Measurements from ENCODE around the gene S100A12.

The S100A12 gene

DNA sequence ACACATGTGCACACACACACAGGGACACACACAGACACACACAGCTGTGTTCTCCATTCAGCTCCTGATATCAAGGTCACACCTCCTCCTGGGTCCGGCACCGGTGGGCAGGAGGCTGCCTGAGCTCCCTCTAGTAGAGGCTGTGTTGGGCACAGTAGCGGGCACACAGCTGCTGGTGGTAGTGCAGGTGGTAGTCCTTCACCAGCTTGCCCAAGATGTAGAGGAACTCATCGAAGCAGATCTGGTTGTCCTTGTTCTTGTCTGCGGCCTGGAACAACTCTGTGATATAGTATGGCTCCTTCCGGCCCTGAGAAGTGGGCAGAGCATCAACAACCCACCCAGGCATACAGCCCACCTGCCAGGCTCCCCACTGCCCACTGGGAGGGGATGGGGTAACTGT, 21.0 kb upstream of the S100A12 start:
- no peak for DNase-seq

DNA sequence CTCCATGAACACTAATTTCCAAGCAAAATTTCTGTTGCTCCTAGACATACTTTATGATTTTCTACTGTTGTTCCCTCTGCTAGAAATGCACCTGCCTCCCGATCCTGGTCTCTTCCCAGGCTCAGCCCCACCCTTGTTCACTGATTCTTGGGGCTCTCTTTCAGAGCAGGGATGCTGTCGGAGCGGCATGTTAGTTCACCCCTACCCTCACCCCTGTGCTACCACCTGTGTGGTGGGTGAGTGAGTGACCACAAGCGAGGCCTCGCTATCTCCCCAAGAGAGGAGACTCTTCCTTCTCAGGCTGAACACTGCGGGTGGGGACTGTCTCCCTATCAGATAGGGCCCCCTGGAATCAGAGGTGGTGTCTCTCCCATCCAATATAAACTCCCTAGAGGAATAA, 20.4 kb upstream of the S100A12 start:
- no peak for DNase-seq

DNA sequence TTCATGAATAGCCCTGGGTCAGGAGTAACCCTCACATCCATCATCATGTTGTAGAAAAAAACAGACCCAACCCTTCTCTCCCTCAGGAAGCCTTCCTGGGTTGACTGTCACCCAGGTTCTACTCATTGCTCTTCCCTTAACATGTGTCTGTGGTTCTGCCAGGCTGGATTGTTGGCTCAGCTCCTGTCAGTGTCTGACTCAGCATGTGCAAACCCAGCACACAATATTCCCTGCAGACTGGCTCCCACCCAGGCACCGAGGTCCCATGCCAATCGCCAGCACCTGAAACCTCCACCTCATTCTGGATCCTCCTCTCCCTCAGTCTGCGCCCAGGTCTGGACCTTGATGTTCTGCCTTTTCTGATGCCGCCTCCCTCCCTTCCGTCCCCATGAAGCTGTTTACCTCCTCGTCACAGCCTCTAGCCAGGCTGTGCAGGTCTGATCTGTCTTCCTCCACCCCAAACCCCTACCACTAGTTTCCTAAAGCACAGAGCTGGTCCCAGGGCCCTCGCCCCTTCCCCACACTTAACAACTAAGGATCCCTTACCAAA, 19.8 kb upstream of the S100A12 start:
- DNase-seq = no peak

DNA sequence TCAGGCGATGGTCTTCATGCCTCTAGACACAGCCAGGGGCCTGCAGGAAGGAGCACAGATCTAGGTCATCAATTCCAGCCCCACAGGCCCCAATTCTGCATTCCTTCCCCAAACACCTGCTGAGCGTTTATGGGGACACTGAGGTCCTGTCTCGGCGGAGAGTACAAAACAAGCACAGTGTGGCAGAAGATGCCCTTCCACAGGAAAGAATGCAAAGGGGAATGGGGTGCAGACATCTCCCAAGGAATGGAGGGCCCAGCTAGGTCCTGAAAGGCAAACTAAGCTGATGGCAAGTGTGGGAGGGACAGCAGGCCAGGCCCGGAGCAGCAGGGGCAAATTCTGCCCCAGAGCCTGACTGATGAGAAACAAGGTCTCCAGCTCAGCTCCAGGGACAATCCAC, 19.0 kb upstream of the S100A12 start:
- DNase-seq = no peak

DNA sequence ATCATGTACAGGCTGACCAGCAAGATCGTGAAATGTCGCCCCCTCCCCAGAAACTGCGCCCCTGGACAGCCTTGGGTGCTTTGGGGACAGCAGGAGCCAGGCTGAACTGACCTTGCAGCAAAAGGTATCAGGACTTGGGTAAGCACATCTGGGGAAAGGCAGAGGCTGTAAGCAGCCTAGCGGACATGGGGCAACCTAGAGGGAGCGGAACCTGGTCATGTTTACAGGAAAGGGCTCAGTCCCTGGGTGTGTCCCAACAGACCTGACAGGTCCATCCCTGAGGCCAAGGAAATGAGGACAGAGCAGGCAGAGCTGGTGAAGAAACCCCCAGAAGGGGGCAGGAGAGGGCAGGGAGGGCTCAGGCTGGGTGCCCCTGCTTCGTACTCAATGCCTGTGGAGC, 18.5 kb upstream of the S100A12 start:
- DNase-seq = no peak

DNA sequence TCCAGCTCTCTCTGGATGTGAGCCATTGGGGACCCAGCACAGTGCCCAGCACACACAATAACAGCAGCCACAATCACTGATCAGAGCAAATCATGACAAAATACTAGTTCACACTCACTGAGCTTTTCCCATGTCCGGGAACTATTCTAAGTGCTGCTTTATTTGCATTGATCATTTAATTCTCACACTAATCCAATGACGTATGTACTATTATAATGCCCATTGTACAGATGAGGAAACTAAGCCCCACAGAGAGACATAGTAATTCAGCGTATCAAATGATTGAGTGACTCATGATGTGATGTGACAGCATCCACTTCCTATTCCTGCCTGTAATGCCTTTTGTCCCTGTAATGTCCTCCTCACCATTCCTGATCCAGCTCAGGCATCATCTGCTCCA, 17.4 kb upstream of the S100A12 start:
- DNase-seq = no peak

DNA sequence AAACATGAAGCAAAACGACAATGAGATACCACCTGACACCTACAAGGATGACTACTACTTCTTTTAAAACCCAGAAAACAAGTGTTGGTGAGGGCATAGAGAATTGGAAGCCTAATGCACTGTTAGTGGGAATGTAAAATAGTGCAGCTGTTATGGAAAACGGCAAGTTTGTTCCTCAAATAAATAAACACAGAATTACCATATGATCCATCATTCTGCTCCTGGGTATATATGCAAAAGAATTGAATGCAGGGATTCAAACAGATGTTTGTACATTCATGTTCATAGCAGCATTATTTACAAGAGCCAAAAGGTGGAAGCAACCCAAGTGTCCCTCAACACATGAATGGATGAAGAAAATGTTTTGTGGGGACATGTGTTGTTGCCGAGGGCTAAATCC, 16.8 kb upstream of the S100A12 start:
- DNase-seq = no peak

DNA sequence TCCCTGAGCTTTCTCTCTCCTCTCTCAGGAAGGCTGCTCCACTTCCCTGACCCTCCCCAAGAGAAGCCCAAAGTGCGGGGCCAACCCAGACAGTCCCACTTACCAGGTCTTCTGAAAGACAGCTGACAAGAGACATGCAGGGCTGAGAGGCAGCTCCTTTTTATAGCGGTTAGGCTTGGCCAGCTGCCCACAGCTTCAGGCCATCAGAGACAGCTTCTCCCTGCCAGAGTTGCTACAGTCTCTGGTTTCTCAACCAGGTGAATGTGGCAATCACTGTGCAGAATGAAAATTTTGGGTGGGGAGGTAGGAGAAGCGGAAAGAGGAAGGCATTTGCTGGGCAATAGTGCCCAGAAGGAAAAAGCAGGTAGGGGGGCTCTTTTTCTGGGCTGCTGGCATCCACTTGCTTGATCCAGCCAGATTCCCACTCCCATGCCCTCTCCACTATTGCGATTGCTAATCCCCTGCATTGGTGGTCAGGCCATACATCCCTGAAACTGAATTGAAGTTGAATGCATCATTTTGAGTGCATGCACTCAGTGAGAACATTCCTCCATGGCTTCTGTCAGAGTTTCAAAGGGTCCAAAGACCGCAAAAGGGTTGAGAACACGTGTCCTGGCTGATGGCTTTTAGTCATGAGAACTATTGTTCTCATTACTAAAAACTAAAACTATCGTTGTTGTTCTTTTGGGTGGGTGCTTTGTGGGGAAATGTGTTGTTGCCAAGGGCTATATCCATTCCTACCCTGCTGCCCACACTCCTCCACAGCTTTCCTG, 15.7 kb upstream of the S100A12 start, which contains the start of gene S100A8:
S100A8 (minus strand) TSS at position 136 of the 773 bp plus-strand sequence. CDS start 538 bp downstream, outside the sequence.
- DNase-seq = no peak

DNA sequence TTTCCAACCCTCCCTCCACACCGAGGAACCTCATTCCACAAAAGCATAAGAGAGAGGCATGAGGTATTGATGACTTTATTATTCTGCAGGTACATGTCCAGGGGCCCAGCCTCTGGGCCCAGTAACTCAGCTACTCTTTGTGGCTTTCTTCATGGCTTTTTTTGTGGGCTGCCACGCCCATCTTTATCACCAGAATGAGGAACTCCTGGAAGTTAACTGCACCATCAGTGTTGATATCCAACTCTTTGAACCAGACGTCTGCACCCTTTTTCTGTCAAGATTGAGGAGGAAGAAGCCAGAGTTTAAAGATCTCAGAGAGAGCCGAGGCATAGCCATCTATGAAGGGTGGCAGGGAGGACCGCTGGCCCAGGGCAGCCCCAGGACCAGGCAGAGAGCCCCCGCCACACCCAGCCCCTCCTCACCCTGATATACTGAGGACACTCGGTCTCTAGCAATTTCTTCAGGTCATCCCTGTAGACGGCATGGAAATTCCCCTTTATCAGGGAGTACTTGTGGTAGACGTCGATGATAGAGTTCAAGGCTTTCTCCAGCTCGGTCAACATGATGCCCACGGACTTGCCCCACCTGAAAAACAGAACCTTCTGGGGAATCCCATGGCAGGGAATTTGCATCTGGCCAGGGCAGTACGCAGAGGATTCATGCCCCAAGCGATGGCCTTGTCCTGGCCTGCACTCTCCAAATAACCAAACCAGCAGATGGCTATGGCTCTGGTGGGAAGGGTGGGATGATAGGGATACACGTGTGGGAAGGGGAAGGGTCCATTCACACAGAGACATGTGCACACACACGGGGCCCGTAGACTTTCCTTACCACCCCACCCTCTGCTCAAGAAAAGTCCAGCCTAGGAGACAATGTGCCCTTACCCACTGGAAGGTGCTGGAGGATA, 14.8 kb upstream of the S100A12 start:
- no peak for DNase-seq

DNA sequence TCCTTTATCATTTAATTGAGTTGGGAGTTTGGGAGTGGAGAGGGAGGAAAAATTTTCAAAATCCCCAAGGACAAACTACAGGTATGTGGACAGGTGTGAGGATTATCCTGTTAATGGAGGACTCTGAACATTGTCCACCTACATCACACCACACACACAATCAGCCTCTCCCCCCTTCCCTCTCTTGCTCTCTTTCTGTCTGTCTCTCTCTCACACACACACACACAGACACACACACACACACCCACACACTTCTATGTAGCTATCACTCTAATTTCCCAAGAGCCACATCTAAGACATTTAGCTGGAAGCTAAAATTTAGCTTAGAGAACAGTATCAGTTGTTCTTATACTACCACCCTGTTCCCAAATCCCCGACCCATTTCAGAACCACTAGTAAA, 14.0 kb upstream of the S100A12 start:
- no peak for DNase-seq

DNA sequence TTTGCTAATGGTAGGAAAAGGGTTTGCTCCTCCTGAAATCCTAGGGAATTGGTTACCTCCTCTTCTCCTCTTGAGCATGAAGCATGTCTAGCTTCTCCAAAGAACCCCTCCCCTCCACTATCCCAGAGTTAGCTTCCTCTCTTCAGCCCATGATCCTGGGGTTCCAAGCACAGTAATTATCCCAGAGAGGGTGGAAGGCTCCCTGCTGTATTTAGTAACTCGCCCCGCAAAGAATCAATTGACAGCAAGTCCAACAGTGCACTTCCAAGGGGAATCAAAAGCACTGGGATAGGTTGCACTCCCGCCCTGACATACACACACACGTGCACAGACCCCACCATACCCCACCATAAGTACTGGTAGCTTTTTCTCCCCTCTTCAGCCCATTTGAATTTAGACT, 12.4 kb upstream of the S100A12 start:
- no peak for DNase-seq

DNA sequence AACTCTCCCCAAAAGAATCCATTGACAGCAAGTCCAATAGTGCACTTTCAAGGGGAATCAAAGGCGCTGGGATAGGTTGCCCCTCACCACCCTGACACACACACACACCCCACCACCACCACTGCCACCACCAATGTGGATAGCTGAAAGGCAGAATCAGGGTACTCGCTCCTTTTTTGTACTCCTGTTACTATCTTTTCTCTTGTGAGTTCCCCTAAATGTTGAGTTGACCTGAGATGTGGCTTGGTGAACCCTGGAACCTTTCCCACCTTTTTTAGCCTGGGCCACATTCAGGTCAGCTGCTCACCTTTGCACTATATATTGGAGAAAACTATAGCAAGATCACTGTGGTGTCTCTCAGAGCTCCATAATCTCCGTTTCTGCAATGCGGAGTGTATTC, 11.6 kb upstream of the S100A12 start:
- no peak for DNase-seq

DNA sequence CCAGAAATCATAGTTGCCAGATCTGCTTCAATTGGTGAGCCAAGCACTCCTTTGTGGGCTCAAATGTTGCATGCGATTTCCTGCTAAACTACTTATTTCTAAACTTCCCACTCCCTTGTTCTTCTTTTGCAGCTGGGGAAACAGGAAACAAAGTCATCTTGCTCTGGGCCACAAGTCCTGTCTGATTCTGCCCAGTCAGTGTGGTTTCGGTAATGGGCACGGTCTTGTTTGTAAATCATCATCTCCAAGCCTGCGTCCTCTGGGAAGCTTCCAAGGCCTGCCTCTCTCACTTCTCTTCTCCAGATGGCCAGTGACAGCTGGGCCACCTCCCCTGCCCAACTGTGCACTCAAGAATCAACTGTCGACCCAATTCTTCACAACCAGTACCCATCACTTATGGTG, 11.1 kb upstream of the S100A12 start:
- no peak for DNase-seq

DNA sequence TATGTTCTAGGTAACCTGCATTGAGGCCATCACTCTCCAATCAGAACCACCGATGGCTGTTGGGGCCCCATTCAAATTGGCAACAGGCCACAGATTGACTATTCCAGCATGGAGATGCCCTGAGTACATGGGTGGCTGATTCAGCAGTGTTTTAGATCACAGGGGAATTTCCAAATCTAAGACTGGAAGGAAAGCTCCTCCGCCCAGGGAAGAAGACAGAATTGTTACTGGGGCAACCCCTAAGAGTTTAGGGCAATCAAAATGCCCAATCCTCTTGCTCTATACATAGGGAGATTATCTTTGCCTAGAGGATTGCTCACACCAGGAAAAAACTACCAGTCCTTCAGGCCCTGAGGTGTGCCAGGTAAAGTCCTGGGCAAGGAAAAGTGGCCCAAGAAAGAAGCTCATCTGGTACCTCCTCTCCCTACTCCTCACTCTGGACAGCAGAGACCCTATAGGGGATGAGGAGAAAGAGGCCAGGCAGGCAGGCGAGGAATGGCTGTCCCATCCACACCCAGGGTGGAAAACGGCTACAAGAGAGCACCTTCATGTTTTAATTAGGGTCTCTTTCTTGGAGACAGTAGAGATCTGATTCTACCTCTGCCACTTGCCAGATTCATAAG, 9.6 kb upstream of the S100A12 start:
- no peak for DNase-seq

DNA sequence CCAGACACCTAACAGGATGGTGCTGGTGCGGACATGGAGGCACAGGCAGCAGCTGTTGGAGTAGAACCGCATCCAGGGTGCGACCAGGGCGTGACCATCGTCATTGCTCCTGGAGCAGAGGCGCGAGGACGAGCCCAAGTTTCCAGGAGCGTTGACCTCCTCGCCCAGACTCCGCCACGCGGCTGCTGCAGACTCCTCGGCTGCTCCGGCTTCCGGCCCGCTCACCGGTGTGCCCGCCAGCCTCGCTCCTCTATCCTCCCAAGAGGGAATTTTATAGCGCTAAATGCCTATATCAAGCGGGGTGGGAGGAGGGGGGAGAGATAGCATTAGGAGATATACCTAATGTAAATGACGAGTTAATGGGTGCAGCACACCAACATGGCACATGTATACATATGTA, 5.3 kb upstream of the S100A12 start:
- DNase-seq = no peak

DNA sequence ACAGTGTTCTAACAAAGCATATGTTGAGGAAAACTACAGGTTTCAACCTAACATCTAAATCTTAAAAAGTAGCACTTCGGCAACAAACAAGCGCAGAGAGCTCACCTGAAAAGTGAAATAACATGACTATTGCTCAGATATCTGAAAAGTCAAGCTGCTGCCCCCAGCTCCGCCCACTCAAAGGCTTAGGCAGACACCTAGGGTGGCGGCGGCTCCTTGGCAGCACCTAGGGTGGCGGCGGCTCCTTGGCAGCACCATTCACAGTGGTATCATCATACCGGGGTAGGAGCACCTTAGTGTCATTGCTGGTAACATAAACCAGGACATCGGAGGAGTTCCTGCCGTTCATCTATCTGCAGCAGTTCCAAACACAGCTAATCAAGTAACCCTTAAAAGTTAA, 4.2 kb upstream of the S100A12 start:
- no peak for DNase-seq

DNA sequence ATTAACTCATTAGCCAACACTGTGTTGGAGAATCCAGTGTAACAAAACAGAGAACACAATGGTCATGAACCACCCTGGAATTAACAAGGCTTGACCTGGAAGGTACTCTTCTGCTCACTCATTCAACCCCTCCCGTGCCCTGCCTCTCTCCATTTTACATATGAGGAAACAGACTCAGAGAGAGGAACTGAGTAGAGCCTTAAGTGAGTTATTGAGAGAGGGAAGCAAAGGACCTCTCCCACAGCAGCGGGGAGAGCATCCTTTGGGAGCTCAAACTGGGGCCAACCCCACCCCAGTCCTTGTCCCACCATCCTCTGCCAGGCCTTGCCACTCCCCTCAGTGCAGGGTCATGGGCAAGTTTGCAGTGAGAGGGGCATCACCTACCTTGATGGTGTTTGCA, 1.4 kb downstream of the S100A12 start:
- no peak for DNase-seq

DNA sequence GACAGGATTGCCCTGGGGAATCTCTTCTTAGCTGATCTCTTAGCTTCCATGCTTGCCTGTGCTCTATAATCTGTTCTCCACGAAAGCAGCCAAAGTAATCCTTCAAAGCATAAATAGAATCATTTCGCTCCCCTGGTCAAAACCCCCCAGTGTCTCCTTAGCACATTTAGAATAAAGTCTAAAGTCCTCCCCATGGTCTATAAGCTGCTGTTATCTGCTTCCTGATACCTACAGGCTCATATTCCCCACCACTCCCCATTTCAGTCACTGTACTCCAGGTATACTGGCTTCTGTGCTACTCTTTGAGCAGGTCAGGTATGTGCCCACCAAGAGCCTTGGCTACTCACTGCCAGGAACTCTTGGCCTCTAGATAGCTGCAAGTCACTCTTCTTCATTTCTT, 2.9 kb downstream of the S100A12 start:
- DNase-seq = no peak

DNA sequence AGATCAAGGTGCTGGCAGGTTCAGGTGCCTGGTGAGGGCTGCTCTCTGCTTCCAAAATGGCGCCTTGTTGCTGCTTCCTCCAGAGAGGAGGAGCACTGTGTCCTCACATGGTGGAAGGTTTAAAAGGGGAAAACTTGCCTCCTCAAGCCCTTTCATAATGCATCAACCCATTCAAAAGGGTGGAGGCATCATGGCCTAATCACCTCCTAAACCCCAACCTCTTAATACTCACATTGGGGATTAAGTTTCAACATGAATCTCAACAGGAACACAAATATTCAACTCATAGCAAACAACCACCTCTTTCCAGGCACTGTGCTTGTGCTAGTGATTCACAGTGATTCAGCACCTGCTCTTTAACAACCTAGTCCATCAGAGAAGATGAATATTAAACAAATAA, 4.2 kb downstream of the S100A12 start:
- DNase-seq = no peak

DNA sequence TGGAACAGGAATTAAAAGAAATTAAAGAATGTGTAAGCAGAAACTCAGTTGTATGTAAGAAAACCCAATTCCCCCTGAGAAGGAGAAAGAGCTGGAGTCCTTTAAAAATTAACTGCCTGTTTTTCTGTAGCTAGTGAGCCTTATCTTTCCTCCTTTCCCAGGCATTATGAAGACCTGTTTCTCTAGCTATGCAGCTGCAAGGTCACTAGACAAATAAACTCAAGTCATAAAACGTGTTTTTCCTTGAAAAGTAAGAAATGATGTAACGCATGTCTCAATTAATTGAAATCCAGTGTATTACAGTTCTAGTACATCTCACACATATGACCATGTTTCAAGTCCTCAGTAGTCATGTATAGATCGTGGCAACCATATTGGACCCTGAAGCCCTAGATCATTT, 5.3 kb downstream of the S100A12 start:
- DNase-seq = no peak

DNA sequence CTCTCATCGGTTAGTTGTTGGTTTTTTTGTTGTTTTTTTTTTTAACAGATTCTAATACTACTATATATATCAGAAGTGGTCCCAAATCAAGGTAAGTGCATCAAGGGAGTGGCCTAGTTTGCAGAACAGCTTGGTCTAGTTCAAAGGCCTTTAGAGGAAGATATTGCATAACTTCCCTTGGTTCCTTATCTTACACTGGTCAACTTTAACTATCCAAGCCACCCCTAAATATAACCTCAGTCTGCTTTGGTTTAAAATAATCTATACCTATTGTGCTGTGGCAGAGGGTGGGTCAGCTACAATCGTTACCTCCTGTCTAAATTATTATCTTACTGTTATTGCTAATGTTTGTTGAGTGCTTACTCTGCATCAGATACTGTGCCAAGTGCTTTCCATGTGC, 6.9 kb downstream of the S100A12 start:
- DNase-seq = no peak

DNA sequence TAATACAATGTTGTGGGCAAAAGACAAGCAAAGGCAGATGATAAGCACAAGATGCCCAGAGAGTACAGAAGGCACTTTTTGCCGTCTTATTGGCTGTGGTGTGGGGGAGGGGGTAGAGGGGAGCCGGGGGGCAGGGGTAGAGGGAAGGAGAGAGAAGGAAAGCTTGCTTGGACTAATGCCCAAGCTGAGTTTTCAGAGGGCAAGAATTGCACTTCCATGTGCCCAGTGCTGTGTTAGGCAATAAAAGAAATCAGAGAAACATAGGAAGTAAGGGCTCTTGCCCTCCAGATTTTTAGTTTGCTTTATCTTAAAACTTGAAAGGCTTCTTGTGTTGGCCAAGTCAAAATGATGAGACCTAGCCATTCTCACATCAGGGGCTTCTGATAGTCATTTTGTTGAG, 8.3 kb downstream of the S100A12 start:
- DNase-seq = no peak

DNA sequence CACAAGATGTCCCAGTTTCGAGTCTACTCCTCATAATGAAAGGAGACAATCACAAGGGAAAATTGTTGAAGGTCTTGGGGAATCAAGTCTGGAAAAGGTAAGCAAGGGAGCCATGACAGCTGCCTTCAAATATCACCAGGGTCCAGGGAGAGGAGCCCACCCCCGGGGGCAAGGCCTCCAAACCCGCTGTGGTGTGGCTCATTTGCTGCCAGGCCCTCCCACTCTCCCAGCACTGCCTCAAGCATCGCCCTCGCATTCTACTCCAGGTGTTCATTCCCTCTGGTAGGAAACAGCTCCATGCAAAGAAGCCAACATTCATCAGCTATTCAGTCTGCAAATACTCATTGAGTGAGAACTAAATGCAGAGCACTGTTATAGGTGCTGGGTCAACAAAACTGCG, 9.2 kb downstream of the S100A12 start:
- no peak for DNase-seq
